ENCODE measurements around the gene MUC21. TPM values are rescaled to one million over a fixed set of nuclear protein-coding genes. Genes with fewer than 3 reads are reported as not detected.
A peak's percentile ranks its signal among the peaks of the same experiment; 100 is the strongest.
"Not testable (repeated sequence)": the region's sequence is repeated elsewhere in the genome, so short reads cannot be mapped to it uniquely, and the experiment has no call there.

The MUC21 gene
- total RNA-seq, 1 donor from 2014 or later, result not detected

- peak; percentile 27 for DNase-seq (ENCODE audit: low spot score)
- no peaks in the 10 kb centered on the region for H3K9me3 Mint-ChIP-seq
- H3K4me3 Mint-ChIP-seq, result peak overlapping the region; percentile 54
- no peak overlapping the region for H3K27ac Mint-ChIP-seq
- intact Hi-C loops (cut with micrococcal nuclease), result no loop called here
- no peaks in the 10 kb centered on the region for H3K4me1 Mint-ChIP-seq (ENCODE audit: low read depth)
- H3K27me3 Mint-ChIP-seq (ENCODE audit: insufficient read depth), result peaks cover 70% of the 10 kb centered on the region
- no peaks in the 10 kb centered on the region for H3K36me3 Mint-ChIP-seq (ENCODE audit: low read depth)
Observed at GRCh38 chr6:30955367-30956042, 28.0 kb upstream of the MUC21 start.

GRCh38 chr6:30957716-30958115 lies 25.8 kb upstream of the MUC21 start:
- Mint-ChIP-seq H3K27ac (no peak overlapping the region), H3K36me3 (ENCODE audit: low read depth) (no peaks in the 10 kb centered on the region), H3K4me1 (ENCODE audit: low read depth) (no peaks in the 10 kb centered on the region), H3K27me3 (ENCODE audit: insufficient read depth) (peaks cover 59% of the 10 kb centered on the region), H3K9me3 (no peaks in the 10 kb centered on the region), H3K4me3 (no peak overlapping the region)
- intact Hi-C loops (cut with micrococcal nuclease), result no loop called here
- DNase-seq (ENCODE audit: low spot score), result no peak

- H3K27ac Mint-ChIP-seq, result no peak overlapping the region
- H3K36me3 Mint-ChIP-seq (ENCODE audit: low read depth), result no peaks in the 10 kb centered on the region
- H3K9me3 Mint-ChIP-seq, result no peaks in the 10 kb centered on the region
- intact Hi-C loops (cut with micrococcal nuclease), result no loop called here
- peaks cover 10% of the 10 kb centered on the region for H3K4me1 Mint-ChIP-seq (ENCODE audit: low read depth)
- peaks cover 43% of the 10 kb centered on the region for H3K27me3 Mint-ChIP-seq (ENCODE audit: insufficient read depth)
- DNase-seq (ENCODE audit: low spot score), result no peak
- H3K4me3 Mint-ChIP-seq, result no peak overlapping the region
Observed at GRCh38 chr6:30960907-30961673, 22.4 kb upstream of the MUC21 start.

- Mint-ChIP-seq H3K27ac (no peak overlapping the region), H3K36me3 (ENCODE audit: low read depth) (no peaks in the 10 kb centered on the region), H3K4me1 (ENCODE audit: low read depth) (peaks cover 10% of the 10 kb centered on the region), H3K27me3 (ENCODE audit: insufficient read depth) (peaks cover 39% of the 10 kb centered on the region), H3K4me3 (no peak overlapping the region), H3K9me3 (no peaks in the 10 kb centered on the region)
- DNase-seq (ENCODE audit: low spot score), result no peak
- intact Hi-C loops (cut with micrococcal nuclease), result no loop called here
Observed at GRCh38 chr6:30962716-30963115, 20.8 kb upstream of the MUC21 start.

GRCh38 chr6:30963641-30964040 lies 19.9 kb upstream of the MUC21 start:
- intact Hi-C loops (cut with micrococcal nuclease), result no loop called here

GRCh38 chr6:30964075-30964474 lies 19.4 kb upstream of the MUC21 start:
- peaks cover 10% of the 10 kb centered on the region for H3K4me1 Mint-ChIP-seq (ENCODE audit: low read depth)

More at GRCh38 chr6:30963641-30964040, 19.9 kb upstream of the MUC21 start:
- no peak overlapping the region for H3K27ac Mint-ChIP-seq
- DNase-seq (ENCODE audit: low spot score), result no peak
- H3K36me3 Mint-ChIP-seq (ENCODE audit: low read depth), result no peaks in the 10 kb centered on the region
- no peaks in the 10 kb centered on the region for H3K9me3 Mint-ChIP-seq
- H3K4me3 Mint-ChIP-seq, result no peak overlapping the region
- peaks cover 10% of the 10 kb centered on the region for H3K4me1 Mint-ChIP-seq (ENCODE audit: low read depth)
- peaks cover 31% of the 10 kb centered on the region for H3K27me3 Mint-ChIP-seq (ENCODE audit: insufficient read depth)

GRCh38 chr6:30965140-30965601 lies 18.3 kb upstream of the MUC21 start:
- Mint-ChIP-seq H3K4me3 (no peak overlapping the region), H3K4me1 (ENCODE audit: low read depth) (peaks cover 15% of the 10 kb centered on the region), H3K36me3 (ENCODE audit: low read depth) (no peaks in the 10 kb centered on the region), H3K27me3 (ENCODE audit: insufficient read depth) (peaks cover 22% of the 10 kb centered on the region), H3K9me3 (no peaks in the 10 kb centered on the region), H3K27ac (no peak overlapping the region)
- no peak for DNase-seq (ENCODE audit: low spot score)
- intact Hi-C loops (cut with micrococcal nuclease), result no loop called here

More at GRCh38 chr6:30964075-30964474, 19.4 kb upstream of the MUC21 start:
- H3K27me3 Mint-ChIP-seq (ENCODE audit: insufficient read depth), result peaks cover 29% of the 10 kb centered on the region
- peak; percentile 6 for DNase-seq (ENCODE audit: low spot score)
- no peak overlapping the region for H3K27ac Mint-ChIP-seq
- H3K9me3 Mint-ChIP-seq, result no peaks in the 10 kb centered on the region
- H3K36me3 Mint-ChIP-seq (ENCODE audit: low read depth), result no peaks in the 10 kb centered on the region
- intact Hi-C loops (cut with micrococcal nuclease), result no loop called here
- H3K4me3 Mint-ChIP-seq, result no peak overlapping the region

- intact Hi-C loops (cut with micrococcal nuclease), result no loop called here
- H3K36me3 Mint-ChIP-seq (ENCODE audit: low read depth), result no peaks in the 10 kb centered on the region
- peaks cover 17% of the 10 kb centered on the region for H3K27me3 Mint-ChIP-seq (ENCODE audit: insufficient read depth)
- DNase-seq (ENCODE audit: low spot score), result no peak
- no peak overlapping the region for H3K4me3 Mint-ChIP-seq
- H3K9me3 Mint-ChIP-seq, result no peaks in the 10 kb centered on the region
- no peak overlapping the region for H3K27ac Mint-ChIP-seq
- peaks cover 15% of the 10 kb centered on the region for H3K4me1 Mint-ChIP-seq (ENCODE audit: low read depth)
Observed at GRCh38 chr6:30966154-30966553, 17.4 kb upstream of the MUC21 start.

GRCh38 chr6:30969171-30969570 lies 14.3 kb upstream of the MUC21 start:
- H3K4me3 Mint-ChIP-seq; H3K27ac Mint-ChIP-seq; H3K9me3 Mint-ChIP-seq; intact Hi-C loops (cut with micrococcal nuclease); H3K36me3 Mint-ChIP-seq (ENCODE audit: low read depth); DNase-seq (ENCODE audit: low spot score): not testable (repeated sequence)
- peaks cover 17% of the 10 kb centered on the region for H3K27me3 Mint-ChIP-seq (ENCODE audit: insufficient read depth)
- peaks cover 13% of the 10 kb centered on the region for H3K4me1 Mint-ChIP-seq (ENCODE audit: low read depth)

GRCh38 chr6:30970946-30971345 lies 12.6 kb upstream of the MUC21 start:
- Mint-ChIP-seq H3K9me3 (no peaks in the 10 kb centered on the region), H3K4me1 (ENCODE audit: low read depth) (peaks cover 5% of the 10 kb centered on the region), H3K27me3 (ENCODE audit: insufficient read depth) (peaks cover 19% of the 10 kb centered on the region), H3K4me3 (no peak overlapping the region), H3K27ac (no peak overlapping the region), H3K36me3 (ENCODE audit: low read depth) (no peaks in the 10 kb centered on the region)
- DNase-seq (ENCODE audit: low spot score), result no peak
- intact Hi-C loops (cut with micrococcal nuclease), result no loop called here

- Mint-ChIP-seq H3K9me3 (no peaks in the 10 kb centered on the region), H3K4me3 (no peak overlapping the region)
Observed at GRCh38 chr6:30972816-30973215, 10.7 kb upstream of the MUC21 start.

GRCh38 chr6:30974490-30975252 lies 8.8 kb upstream of the MUC21 start:
- H3K4me1 Mint-ChIP-seq (ENCODE audit: low read depth), result no peaks in the 10 kb centered on the region
- DNase-seq (ENCODE audit: low spot score), result no peak
- intact Hi-C loops (cut with micrococcal nuclease), result no loop called here
- no peak overlapping the region for H3K27ac Mint-ChIP-seq
- no peak overlapping the region for H3K4me3 Mint-ChIP-seq
- no peaks in the 10 kb centered on the region for H3K36me3 Mint-ChIP-seq (ENCODE audit: low read depth)
- H3K27me3 Mint-ChIP-seq (ENCODE audit: insufficient read depth), result peaks cover 34% of the 10 kb centered on the region
- no peaks in the 10 kb centered on the region for H3K9me3 Mint-ChIP-seq

More at GRCh38 chr6:30972816-30973215, 10.7 kb upstream of the MUC21 start:
- DNase-seq (ENCODE audit: low spot score), result no peak
- Mint-ChIP-seq H3K36me3 (ENCODE audit: low read depth) (no peaks in the 10 kb centered on the region), H3K27ac (no peak overlapping the region), H3K4me1 (ENCODE audit: low read depth) (peaks cover 5% of the 10 kb centered on the region), H3K27me3 (ENCODE audit: insufficient read depth) (peaks cover 18% of the 10 kb centered on the region)
- intact Hi-C loops (cut with micrococcal nuclease), result no loop called here

GRCh38 chr6:30979141-30979540 lies 4.4 kb upstream of the MUC21 start:
- H3K36me3 Mint-ChIP-seq (ENCODE audit: low read depth), result no peaks in the 10 kb centered on the region

More at GRCh38 chr6:30979141-30979540, 4.4 kb upstream of the MUC21 start:
- Mint-ChIP-seq H3K27me3 (ENCODE audit: insufficient read depth) (peaks cover 52% of the 10 kb centered on the region), H3K4me1 (ENCODE audit: low read depth) (no peaks in the 10 kb centered on the region), H3K9me3 (no peaks in the 10 kb centered on the region), H3K4me3 (no peak overlapping the region), H3K27ac (no peak overlapping the region)
- intact Hi-C loops (cut with micrococcal nuclease), result no loop called here
- no peak for DNase-seq (ENCODE audit: low spot score)
